GM21529 (cell line): Measurements from ENCODE around the gene NCKAP5.

Source experiments
- ATAC-seq: cut with Tn5 transposase; IDR thresholded peaks from one replicate; pipeline ENCODE4 v1.9.1; 2021; ENCODE audit not compliant: unreplicated experiment

The NCKAP5 gene

DNA sequence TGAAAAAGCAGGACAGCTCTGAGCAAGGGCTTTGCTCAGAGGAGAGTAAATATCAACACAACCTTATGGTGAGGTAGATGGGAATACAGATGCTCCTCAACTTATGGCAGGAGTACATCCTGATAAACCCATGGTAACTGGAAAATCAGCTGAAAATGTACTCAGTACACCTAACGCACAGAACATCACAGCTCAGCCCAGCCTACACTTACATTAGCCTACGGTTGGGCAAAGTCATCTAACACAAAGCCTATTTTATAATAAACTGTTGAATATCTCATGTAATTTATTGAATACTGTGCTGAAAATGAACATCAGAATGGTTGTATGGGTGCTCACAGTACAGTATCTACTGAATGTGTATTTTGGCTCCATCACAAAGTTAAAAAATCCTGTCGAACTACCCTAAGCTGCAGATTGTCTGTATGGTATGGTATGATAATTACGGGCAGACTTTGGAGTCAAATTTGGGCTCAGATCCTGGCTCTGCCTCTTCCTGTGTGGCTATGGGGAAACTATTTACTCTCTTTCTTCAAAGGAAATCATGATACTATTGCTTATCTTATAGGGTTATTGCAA lies 778.0 kb downstream of the NCKAP5 start:
- no peak for ATAC-seq

DNA sequence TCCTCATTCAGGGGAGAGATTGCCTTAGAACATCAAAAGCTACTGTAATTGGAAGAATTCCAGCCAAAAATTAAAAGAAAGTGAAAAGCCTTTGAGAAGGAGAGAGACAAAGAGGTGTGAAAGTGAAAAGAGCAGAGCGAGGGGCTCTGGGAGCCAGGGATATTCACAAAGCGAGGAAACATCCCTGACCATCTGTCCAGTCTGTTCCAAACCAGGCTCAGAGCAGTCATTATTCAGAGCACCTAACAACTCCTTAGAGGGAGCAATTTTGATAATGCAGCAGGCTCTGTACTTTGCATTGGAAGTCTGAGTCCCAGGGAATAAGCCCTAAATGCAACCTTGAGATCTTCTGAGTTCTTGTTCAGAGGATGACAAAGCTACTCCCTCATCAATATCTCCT lies 779.2 kb downstream of the NCKAP5 start:
- no peak for ATAC-seq

DNA sequence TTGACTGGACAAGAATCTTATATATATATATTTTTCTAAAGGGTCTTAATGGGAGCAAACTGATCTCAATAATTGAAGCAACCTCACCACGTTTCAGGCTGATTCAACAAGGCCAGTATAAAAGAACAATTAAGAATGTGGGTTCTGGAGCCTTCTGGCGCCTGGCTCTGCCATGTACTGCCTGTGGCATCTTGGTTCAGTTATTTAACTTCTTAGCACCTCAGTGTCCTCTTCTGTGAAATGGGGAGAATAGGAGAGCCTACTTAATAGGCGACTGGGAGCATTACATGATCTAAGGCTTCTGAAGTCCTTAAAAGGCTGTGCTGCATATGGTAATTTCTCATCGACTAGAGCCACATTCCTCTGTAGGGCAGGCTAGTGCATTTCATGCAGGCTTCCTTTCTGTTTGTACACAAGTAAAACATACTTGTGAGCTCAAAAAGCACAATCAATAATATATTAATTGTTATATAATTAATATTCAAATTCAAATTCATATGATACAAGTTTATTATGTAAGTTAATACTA lies 779.9 kb downstream of the NCKAP5 start:
- no peak for ATAC-seq

DNA sequence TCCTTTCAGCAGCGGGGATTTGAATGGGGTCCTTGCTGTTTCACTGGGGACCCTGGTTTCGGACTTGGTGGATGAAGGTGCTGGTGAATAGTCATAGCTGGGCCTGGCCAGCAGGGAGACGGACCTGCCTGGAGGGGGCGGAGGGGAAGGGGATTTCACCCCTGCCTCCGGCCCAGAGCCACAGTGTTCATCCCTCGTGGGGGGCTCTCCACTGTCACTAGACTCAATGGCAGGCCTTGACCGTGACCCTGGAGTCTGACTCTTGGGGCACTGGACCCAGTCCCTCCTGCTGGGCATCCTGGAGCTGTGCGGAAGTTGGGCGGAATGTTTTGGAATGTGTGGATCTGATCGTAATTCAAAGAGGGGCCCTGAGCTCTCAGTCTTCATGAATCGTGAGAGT lies 784.4 kb downstream of the NCKAP5 start:
- ATAC-seq, result no peak

DNA sequence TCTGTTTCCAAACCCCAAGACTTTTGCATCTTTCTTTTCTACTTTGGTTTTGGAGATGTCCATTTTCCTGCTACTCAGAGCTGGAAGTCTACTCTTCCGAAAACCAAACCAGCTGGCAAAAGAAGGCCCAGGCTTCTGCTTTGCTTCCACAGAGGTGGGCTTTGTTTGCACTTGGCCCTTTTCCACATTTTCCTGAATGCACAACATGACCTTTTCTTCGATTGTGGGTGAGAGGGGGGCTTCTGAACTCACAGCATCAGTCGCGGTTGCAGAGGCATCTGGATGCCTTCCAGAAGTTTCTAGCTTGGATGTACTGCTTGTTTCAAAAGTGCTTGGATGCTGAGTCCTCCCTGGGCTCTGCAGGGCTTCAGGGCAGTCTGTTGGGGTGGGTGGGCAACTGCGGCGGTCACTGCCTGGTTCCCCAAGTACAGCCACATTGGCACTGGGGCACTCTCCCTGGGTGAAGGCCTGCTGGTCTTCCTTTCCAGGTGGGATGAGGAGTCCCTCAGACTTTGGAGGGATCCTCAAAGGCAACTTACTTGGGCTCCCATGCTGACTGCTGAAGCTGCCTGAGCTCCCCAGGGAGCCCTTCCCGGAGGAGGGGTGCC lies 786.0 kb downstream of the NCKAP5 start:
- no peak for ATAC-seq

DNA sequence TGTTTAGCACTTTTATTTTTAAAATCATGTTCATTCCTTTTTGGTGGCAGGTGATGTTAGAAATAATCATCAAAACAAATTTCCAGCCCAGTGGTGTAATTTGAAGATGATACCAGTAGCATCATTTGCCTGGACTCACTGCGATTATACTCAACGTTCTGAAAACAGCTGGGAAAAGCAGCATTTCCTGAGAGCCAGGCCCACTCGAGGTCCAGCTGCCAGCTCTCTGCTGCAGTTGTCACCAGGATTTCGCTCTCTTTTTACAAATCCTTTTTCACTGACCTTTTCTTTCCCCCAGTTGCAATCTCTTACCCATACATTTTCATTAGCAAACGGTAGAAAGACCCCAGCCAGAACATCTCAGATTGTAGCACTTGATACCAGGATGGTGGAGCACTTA lies 787.6 kb downstream of the NCKAP5 start:
- no peak for ATAC-seq

DNA sequence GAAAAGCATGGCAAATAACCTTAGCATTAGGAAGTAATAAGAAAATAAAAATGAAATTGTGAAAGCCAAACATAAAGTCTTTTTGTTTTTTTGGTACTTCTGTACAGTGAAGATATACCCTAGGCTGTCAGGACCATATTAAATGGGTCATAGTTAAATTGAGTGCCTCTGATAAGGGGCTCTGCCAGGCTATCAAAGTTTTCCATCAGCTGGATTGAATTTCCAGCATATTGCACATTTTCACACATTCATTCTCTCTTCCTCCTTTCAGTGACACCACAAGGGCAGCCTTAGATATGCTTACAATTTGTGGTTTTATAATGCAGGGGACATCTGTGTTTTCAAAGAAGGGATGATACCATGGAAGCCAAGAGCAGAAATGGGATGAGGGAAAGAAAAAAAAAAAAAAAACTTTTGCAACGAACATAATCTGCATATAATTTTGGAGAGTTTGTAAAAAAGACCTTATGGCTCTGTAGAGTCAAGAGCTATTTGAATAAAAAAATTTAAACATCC lies 789.0 kb downstream of the NCKAP5 start:
- ATAC-seq, result no peak

DNA sequence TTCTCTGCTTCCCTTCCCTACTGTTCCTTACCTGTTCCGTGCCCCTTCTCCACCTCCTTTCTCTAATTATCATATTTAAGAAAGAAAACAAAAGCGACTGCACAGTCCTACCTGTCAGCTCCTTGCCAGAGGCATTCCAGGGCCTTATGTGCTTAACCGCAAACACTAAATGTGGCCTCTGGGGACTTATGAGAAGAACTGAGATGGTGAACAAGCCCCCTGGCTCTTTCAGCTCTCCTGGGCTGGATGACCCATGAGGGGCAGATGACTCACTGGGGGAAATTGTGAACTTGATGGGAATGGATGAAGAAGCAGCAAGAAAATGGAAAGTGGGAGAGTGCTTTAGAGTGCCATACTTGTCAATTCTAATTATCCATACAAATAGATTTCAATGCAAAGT lies 792.0 kb downstream of the NCKAP5 start:
- ATAC-seq, result no peak

DNA sequence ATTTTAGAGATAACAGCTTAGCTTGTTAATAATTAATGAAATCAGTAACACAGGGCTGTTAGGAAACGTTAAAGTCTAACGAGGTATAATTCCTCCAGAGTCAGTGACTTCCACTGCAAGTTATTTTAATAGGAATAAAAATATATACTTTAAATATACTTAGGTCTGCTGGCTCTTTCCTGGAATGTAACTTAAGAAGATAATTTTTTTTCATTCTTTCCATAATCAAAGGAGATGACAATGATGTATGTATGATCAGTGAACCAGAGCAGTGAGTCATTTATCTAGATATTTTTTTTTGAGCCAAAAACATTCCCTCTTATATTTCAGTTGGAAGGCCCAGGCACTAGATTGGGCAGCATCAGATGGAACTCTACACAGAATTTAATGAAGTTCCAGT lies 794.1 kb downstream of the NCKAP5 start:
- ATAC-seq, result no peak

DNA sequence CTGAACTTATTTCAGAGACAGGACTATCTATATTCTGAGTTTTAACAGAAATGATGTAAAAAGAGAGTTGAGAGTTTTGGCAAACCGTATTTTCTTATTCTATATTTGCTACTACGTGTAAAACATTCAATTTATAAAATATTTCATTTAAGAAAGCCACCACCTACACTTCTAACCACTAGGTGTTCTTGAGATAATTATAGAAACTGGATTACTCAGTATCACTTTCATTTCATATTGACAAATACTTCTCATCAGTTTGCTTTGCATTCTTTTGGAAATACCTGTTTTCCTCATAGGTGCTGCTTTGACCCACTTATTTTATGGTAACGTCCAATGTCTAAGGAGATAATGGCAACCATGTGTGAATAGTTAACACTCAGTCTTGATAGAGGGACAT lies 794.9 kb downstream of the NCKAP5 start:
- no peak for ATAC-seq

DNA sequence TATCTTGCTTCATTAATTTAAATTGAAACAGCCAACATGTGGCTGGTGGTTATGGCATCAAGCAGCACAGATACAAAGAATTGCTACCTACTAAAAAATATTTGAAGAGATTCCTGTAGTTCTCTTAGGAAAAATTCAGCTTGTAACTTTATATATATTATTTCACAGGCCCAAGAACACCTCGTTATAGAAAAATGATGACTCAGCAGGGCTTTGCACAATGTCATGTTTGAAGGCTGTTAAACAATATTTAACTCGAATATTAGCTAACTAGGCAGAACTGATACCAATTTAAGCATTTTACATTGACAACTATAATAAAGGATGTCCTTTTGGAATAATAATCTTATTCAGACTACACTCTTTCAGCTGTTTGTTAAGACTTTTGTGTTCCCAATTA lies 795.9 kb downstream of the NCKAP5 start:
- ATAC-seq, result no peak

DNA sequence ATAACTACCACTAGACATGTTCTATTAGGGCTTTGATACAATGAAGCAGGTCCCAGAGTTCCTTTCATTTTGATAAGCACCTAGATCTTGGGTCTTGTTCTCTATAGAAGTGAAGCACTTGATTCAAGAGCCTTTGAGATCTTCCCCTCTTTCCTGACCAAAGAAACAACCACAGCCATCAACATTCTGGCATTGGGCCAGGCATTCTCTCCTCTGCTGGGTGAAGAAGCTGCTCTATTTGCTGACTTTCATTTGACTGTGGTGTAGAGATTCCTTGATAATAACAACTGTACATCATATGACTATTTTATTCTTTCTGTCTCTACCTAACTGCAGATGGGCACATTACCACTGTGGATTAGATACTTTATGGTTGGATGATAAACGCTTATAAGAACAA lies 801.7 kb downstream of the NCKAP5 start:
- no peak for ATAC-seq

DNA sequence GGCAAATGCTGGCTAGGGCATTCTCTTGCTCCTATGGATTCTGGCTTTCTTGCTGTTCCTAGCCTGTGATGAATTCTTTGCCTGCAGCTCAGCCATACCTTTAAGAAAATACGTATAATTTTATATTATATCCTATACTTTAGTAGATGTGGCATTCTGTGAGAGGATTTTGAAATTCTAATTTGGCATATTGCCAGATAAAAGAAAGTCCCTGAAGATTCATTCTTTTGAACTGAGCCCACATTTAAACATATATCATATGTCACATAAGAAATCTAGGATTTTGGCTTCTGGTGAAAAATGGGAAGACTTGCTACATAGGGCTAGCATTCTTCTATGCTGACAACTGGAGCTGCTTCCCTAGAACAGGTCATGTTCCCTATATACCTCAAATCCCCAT lies 806.8 kb downstream of the NCKAP5 start:
- no peak for ATAC-seq

DNA sequence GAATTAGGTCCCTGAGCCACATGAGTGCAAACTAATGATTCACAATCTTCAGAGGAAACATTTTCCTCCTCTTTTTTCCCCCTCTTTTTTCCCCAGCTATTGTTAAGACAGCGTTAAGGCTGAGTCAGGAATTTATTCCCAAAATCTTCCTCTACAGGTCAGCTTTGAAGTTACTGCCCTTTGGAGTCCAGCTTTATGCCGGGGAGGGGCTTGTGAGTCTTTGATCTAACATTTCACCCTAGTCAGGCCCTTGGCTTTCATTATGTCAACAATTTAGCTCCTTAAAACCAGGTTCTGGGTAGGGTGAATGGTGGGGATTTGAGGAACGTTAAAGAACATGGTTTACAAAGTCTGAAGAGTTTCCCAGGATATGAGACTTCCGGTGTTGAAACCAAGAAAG lies 807.3 kb downstream of the NCKAP5 start:
- ATAC-seq, result no peak

DNA sequence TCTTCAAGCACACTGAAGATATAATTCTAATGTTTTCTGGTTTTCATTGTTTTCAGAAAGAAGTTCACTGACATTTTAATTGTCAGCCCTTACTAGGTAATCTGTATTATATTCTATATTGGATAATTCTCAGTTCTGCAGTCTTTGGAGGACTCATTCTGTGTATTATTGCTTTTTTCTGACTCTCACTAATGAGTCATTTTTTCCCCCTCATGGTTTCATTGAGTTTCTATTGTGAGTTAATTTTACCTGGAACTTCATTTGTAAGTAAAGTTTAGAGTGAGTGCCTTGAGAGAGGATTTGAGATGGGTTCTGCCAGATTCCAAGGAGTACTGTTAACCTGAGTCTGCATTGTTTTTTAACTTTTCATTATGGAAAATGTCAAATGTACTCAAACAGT lies 807.9 kb downstream of the NCKAP5 start:
- no peak for ATAC-seq

DNA sequence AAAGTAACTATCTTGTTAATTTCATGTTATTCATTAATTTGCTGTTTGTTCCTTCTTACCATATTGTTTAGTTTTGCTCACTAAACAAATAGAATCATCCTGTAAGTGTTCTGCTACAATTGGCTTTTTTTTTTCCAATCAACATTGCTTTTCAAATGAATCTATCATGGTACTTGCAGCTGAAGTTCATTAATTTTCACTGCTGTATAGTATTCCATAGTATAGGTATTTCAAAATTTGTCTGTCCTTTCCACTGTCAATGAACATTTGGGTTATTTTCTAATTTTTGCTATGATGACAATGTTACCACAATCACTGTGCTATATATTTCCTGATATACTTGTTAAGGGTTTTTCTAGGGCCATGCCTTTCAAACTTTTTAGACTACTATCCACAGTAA lies 809.3 kb downstream of the NCKAP5 start:
- no peak for ATAC-seq

DNA sequence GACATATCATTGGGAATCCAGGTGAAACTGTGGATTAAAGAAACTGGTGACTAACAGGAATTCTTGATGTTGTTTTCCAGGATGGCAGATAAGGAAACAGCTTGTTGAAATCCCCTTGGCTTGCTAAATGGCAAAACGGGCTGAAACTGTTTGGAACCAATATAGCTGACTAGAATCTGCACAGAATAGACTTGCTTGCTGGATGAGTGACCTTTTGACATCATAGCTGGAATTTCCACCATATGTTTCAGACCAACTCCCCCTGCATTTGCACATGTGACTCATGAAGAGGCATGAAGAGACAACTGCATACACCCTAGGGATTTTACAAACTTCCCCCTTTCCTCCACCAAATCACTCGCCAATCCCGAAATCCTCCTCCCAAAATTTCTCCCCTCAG lies 810.6 kb downstream of the NCKAP5 start:
- ATAC-seq, result no peak

DNA sequence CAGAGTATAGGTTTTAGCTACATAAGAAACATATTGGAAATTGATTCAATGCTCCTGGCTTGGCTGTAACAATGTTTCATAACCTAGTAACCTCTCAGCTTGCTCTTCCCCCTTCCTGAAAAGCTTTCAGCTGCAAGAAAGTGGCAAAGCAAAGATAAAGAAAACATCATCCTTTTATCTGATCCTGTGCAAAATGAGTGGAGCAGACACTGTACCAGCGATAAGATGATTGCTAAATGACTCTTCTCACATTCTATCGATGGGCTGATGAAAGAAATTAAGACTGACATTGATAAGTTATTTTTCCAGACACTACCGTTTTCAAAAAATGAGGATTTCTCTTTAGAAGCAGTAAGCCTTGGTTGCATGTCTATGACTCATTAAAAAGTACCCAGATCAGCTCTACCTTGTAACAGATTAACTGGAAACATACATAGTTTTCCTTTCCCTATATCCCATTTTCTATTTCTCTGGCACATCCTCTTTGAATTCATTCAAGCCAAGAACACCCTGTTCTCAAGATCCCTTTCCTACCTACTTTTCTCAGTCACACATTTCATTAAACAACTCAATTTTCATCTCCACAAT lies 811.2 kb downstream of the NCKAP5 start:
- ATAC-seq, result no peak

DNA sequence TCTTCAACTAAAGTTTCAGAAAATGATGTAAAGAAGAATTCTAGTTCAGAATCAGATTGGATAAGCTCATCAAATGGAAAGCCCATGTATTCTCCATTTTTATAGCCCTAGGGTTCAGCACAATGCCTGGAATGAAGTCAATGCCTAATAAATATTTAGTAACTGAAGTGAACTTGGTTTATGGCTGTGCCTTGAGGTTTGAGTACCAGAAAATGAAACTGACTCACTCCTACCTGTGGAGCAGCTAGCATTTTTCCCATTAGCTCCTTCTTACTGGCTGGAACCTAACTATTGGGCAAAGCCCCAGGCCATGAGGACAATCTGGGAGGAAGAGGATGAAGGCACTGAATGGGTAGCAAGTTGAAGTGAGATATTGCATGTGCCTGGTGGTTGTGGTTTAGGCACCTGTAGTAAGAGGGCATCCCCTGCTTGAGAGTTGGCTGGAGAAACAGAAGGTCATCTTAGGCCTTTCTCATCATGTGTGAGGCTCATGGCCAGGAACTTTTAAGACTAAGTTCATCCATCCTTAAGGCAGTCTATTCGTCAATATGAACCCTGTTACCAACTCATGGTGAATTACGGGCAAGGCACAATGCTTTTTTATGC lies 813.3 kb downstream of the NCKAP5 start:
- no peak for ATAC-seq

DNA sequence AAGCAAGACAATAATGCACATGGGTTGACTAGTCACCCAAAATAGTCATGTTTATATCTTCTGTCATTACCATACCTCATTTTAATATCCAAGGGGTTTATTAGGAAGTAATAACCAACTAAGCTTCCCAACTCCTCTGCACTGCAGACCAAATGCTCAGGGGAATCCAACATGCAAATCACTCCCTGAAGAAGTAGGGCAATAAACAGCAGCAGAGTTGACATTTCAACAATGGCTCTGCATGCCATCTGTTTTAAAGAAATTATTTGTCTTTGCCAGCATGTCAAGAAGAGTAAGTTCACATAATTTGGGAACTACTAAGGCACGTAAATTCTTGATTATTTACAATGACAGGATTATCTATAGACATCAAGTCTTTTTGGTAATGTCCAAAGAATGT lies 813.9 kb downstream of the NCKAP5 start:
- ATAC-seq, result no peak

DNA sequence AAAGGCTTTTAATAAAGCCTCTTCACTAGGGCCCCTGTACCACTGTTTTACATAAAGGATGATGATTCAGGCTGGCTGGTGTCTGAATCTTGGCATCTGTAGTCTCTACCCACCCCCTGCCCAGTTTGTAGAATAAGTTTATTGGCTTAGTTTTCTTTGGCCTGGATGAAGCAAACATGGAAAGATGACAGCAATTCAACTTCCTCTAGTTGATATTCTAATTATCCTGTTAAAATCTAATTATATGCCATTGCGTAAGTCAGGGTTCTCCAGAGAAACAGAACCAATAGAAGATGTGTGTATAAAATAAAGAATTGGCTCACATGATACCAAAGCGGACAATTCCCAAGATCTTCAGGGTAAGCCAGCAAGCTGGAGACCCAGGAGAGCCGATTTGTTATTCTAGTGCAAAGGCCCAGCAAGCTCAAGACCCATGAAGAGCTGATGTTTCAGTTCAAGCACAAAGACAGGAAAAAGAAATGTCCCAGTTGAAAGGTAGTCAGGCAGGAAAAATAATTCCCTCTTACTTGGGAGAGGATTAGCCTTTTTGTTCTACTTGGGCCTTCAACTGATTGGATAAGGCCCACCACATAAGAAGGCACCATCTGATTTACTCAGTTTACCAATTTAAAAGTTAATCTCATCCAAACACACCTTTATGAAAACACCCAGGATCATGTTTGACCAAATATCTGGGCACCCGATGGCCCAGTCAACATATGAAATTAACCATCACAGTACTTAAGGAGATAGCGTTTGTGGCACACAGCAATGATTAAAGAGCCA lies 815.6 kb downstream of the NCKAP5 start:
- ATAC-seq, result no peak
